ENCODE results near the gene HECW1.

Gene HECW1

GRCh38 chr7:43538404-43538771 is 425.9 kb downstream of the HECW1 start:
- Mint-ChIP-seq H3K36me3 (ENCODE audit: low read depth) (no peaks in the 10 kb centered on the region), H3K4me3 (no peak overlapping the region), H3K27me3 (ENCODE audit: low read depth, poor library complexity) (no peaks in the 10 kb centered on the region), H3K27ac (no peak overlapping the region), H3K4me1 (peaks cover 23% of the 10 kb centered on the region), H3K9me3 (no peaks in the 10 kb centered on the region)
- DNase-seq = no peak
- no peak for TF ChIP-seq CTCF (IDR thresholded peaks at IDR 0.05)

GRCh38 chr7:43540471-43540870 is 428.0 kb downstream of the HECW1 start:
- Mint-ChIP-seq H3K4me1 (peaks cover 19% of the 10 kb centered on the region), H3K36me3 (ENCODE audit: low read depth) (peaks cover 1% of the 10 kb centered on the region), H3K27me3 (ENCODE audit: low read depth, poor library complexity) (peaks cover 4% of the 10 kb centered on the region), H3K4me3 (no peak overlapping the region), H3K27ac (no peak overlapping the region), H3K9me3 (peaks cover 5% of the 10 kb centered on the region)
- no peak for DNase-seq
- no peak for TF ChIP-seq CTCF (IDR thresholded peaks at IDR 0.05)

- TF ChIP-seq CTCF (IDR thresholded peaks at IDR 0.05) = no peak
These were observed 430.3 kb downstream of the HECW1 start for GRCh38 chr7:43542716-43543115.

GRCh38 chr7:43546231-43546630 is 433.8 kb downstream of the HECW1 start:
- DNase-seq = no peak
- Mint-ChIP-seq H3K4me1 (peaks cover 13% of the 10 kb centered on the region), H3K27ac (no peak overlapping the region), H3K27me3 (ENCODE audit: low read depth, poor library complexity) (peaks cover 7% of the 10 kb centered on the region), H3K36me3 (ENCODE audit: low read depth) (peaks cover 5% of the 10 kb centered on the region), H3K4me3 (no peak overlapping the region), H3K9me3 (peaks cover 23% of the 10 kb centered on the region)
- TF ChIP-seq CTCF (IDR thresholded peaks at IDR 0.05) = no peak

More at GRCh38 chr7:43542716-43543115, 430.3 kb downstream of the HECW1 start:
- Mint-ChIP-seq H3K4me1 (peaks cover 6% of the 10 kb centered on the region), H3K4me3 (no peak overlapping the region), H3K9me3 (peaks cover 23% of the 10 kb centered on the region), H3K27me3 (ENCODE audit: low read depth, poor library complexity) (peaks cover 4% of the 10 kb centered on the region), H3K27ac (no peak overlapping the region), H3K36me3 (ENCODE audit: low read depth) (peaks cover 5% of the 10 kb centered on the region)
- DNase-seq = no peak

- peaks cover 13% of the 10 kb centered on the region for H3K4me1 Mint-ChIP-seq
- no peak for TF ChIP-seq CTCF (IDR thresholded peaks at IDR 0.05)
- peaks cover 19% of the 10 kb centered on the region for H3K9me3 Mint-ChIP-seq
- H3K36me3 Mint-ChIP-seq (ENCODE audit: low read depth) = peaks cover 4% of the 10 kb centered on the region
- H3K27me3 Mint-ChIP-seq (ENCODE audit: low read depth, poor library complexity) = peaks cover 10% of the 10 kb centered on the region
- no peak for DNase-seq
- no peak overlapping the region for H3K27ac Mint-ChIP-seq
- no peak overlapping the region for H3K4me3 Mint-ChIP-seq
These were observed 438.0 kb downstream of the HECW1 start for GRCh38 chr7:43550427-43550826.

GRCh38 chr7:43552122-43552521 is 439.7 kb downstream of the HECW1 start:
- H3K27me3 Mint-ChIP-seq (ENCODE audit: low read depth, poor library complexity) = peaks cover 10% of the 10 kb centered on the region
- no peak overlapping the region for H3K27ac Mint-ChIP-seq
- no peak for TF ChIP-seq CTCF (IDR thresholded peaks at IDR 0.05)
- no peak for DNase-seq
- no peaks in the 10 kb centered on the region for H3K36me3 Mint-ChIP-seq (ENCODE audit: low read depth)
- peaks cover 2% of the 10 kb centered on the region for H3K9me3 Mint-ChIP-seq
- no peak overlapping the region for H3K4me3 Mint-ChIP-seq
- H3K4me1 Mint-ChIP-seq = peaks cover 13% of the 10 kb centered on the region
